HEK293T (cell line): ENCODE measurements around the gene TMEM132D.

Experiments
- ARNT ChIP-seq: fragments of 450-650 bp; IDR thresholded peaks from 2 replicates; pipeline ENCODE4 v1.6.1; 2017; ENCODE audit warnings: mild to moderate bottlenecking
- BHLHE40 ChIP-seq: fragments of 450-650 bp; IDR thresholded peaks from 2 replicates; pipeline ENCODE4 v1.6.1; 2016; ENCODE audit warnings: mild to moderate bottlenecking, moderate library complexity, borderline replicate concordance
- ELF4 ChIP-seq: fragments of 450-650 bp; IDR thresholded peaks from 2 replicates; pipeline ENCODE4 v1.6.1; 2017; ENCODE audit warnings: antibody characterized with exemption
- FOXA1 ChIP-seq: fragments of 450-650 bp; IDR thresholded peaks from 2 replicates; pipeline ENCODE4 v1.6.1; 2016; ENCODE audit warnings: mild to moderate bottlenecking
- FOXK2 ChIP-seq: fragments of 450-650 bp; IDR thresholded peaks from 2 replicates; pipeline ENCODE4 v1.6.1; 2016; ENCODE audit warnings: mild to moderate bottlenecking
- HDGF ChIP-seq: fragments of 450-650 bp; IDR thresholded peaks from 2 replicates; pipeline ENCODE4 v1.6.1; 2017; ENCODE audit warnings: antibody characterized with exemption, borderline replicate concordance
- L3MBTL2 ChIP-seq: fragments of 450-650 bp; conservative IDR thresholded peaks from 2 replicates; pipeline ENCODE4 v1.6.1; 2016; ENCODE audit warnings: mild to moderate bottlenecking
- LEF1 ChIP-seq: fragments of 450-650 bp; IDR thresholded peaks from 2 replicates; pipeline ENCODE4 v1.6.1; 2017; ENCODE audit warnings: mild to moderate bottlenecking, borderline replicate concordance
- NFRKB ChIP-seq: fragments of 450-650 bp; IDR thresholded peaks from 2 replicates; pipeline ENCODE4 v1.6.1; 2016; ENCODE audit warnings: mild to moderate bottlenecking, moderate library complexity
- SUZ12 ChIP-seq: fragments of 450-650 bp; IDR thresholded peaks from 2 replicates; pipeline ENCODE4 v1.6.1; 2016; ENCODE audit warnings: mild to moderate bottlenecking
- TARDBP ChIP-seq: fragments of 450-650 bp; IDR thresholded peaks from 2 replicates; pipeline ENCODE4 v1.6.1; 2016
- ZNF384 ChIP-seq: fragments of 450-650 bp; IDR thresholded peaks from 2 replicates; pipeline ENCODE4 v1.6.1; 2016

DNA sequence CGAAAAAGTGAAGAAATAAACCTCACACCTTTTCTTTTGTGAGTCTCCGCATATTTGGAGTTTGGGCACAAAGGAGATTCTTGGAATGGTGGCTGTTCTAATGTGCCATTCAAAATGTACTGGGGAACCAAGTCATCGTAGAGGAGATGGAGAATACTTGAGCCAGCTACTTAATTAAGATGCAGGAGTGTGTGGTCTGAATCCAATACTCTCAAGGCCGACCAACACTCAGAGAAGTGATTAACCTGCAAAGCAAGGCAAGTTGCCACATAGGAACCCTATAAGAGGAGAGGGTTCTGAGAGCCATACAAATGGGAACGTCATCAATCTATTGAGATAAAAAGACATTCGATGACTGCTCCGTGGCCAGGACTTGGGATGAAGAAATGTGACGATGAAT is 603.8 kb downstream of the TMEM132D start:
- TF ChIP-seq SUZ12 = no peak
- TF ChIP-seq L3MBTL2 = no peak
- no peak for TF ChIP-seq ELF4
- TF ChIP-seq FOXK2 = no peak
- TF ChIP-seq NFRKB = no peak
- no peak for TF ChIP-seq ARNT
- no peak for TF ChIP-seq BHLHE40
- no peak for TF ChIP-seq ZNF384
- no peak for TF ChIP-seq TARDBP
- no peak for TF ChIP-seq LEF1
- no peak for TF ChIP-seq FOXA1
- TF ChIP-seq HDGF = no peak
